Liver (tissue), 9 donors: Measurements from ENCODE around the gene IGHMBP2. TPM values are rescaled to one million over a fixed set of nuclear protein-coding genes. Genes with fewer than 3 reads are reported as not detected.

Experiments used
- DNase-seq: peaks from one replicate; pipeline ENCODE4 v3.0.0-alpha.2; 2017; ENCODE audit warnings: low spot score
- H3K27ac ChIP-seq, 2 donors: one replicate each; pipeline ENCODE4 v1.7.0; 2013; ENCODE audit warnings: inconsistent platforms in 2 of 2, low read length in 2 of 2, control low read depth in 1 of 2, low read depth in 1 of 2, mild to moderate bottlenecking in 1 of 2
- H3K27me3 ChIP-seq, 4 donors: one replicate each; pipeline versions ENCODE4 v1.6.1 to v1.7.0; 2013; ENCODE audit warnings: low read length in 3 of 4, inconsistent platforms in 1 of 4, mild to moderate bottlenecking in 1 of 4, moderate library complexity in 1 of 4; ENCODE audit not compliant: control insufficient read depth in 4 of 4, insufficient read depth in 4 of 4
- H3K36me3 ChIP-seq, 4 donors: one replicate each; pipeline versions ENCODE4 v1.6.1 to v1.7.0; 2013; ENCODE audit warnings: low read length in 3 of 4, mild to moderate bottlenecking in 3 of 4, low read depth in 1 of 4, moderate library complexity in 1 of 4; ENCODE audit not compliant: control insufficient read depth in 4 of 4, insufficient read depth in 3 of 4
- H3K4me1 ChIP-seq, 4 donors: one replicate each; pipeline versions ENCODE4 v1.6.1 to v1.7.0; 2013; ENCODE audit warnings: low read length in 3 of 4, mild to moderate bottlenecking in 3 of 4, moderate library complexity in 1 of 4; ENCODE audit not compliant: control insufficient read depth in 4 of 4, insufficient read depth in 4 of 4
- H3K4me3 ChIP-seq, 3 donors: one replicate each; pipeline versions ENCODE4 v1.6.1 to v1.7.0; 2013; ENCODE audit warnings: low read length in 3 of 3, control low read depth in 1 of 3, low read depth in 1 of 3, mild to moderate bottlenecking in 1 of 3
- H3K9ac ChIP-seq, 2 donors: one replicate each; pipeline ENCODE4 v1.7.0; 2013; ENCODE audit warnings: low read length in 2 of 2, mild to moderate bottlenecking in 2 of 2, moderate library complexity in 2 of 2, control low read depth in 1 of 2, low read depth in 1 of 2
- H3K9me3 ChIP-seq, 4 donors: one replicate each; pipeline versions ENCODE4 v1.6.1 to v1.7.0; 2013; ENCODE audit warnings: low read length in 3 of 4; ENCODE audit not compliant: control insufficient read depth in 4 of 4
- ATF3 ChIP-seq: IDR thresholded peaks from 2 replicates; pipeline ENCODE4 v1.6.1; 2016; ENCODE audit warnings: antibody characterized with exemption
- CTCF ChIP-seq: fragments of 150-350 bp; IDR thresholded peaks from 2 replicates; pipeline ENCODE4 v1.5.1; 2017; ENCODE audit warnings: improper control_type of control experiment, low read depth, low read length; ENCODE audit not compliant: missing input control
- EGR1 ChIP-seq, 2 donors: IDR thresholded peaks; 2 replicates each; pipeline ENCODE4 v1.6.1; 2016 to 2018; ENCODE audit warnings: antibody characterized with exemption in 2 of 2, low read depth in 2 of 2
- FOXA1 ChIP-seq: IDR thresholded peaks from 2 replicates; pipeline ENCODE4 v1.6.1; 2016; ENCODE audit warnings: antibody characterized with exemption
- FOXA2 ChIP-seq: IDR thresholded peaks from 2 replicates; pipeline ENCODE4 v1.6.1; 2016; ENCODE audit warnings: antibody characterized with exemption
- GABPA ChIP-seq, 2 donors: IDR thresholded peaks in 1 of 2; conservative IDR thresholded peaks in 1 of 2; 2 replicates each; pipeline ENCODE4 v1.6.1; 2016; ENCODE audit warnings: antibody characterized with exemption in 2 of 2, mild to moderate bottlenecking in 1 of 2, moderate library complexity in 1 of 2
- HNF4A ChIP-seq, 2 donors: conservative IDR thresholded peaks; 2 replicates each; pipeline ENCODE4 v1.6.1; 2016; ENCODE audit warnings: antibody characterized with exemption in 2 of 2, mild to moderate bottlenecking in 2 of 2
- HNF4G ChIP-seq: IDR thresholded peaks from 2 replicates; pipeline ENCODE4 v1.6.1; 2016; ENCODE audit warnings: antibody characterized with exemption
- JUND ChIP-seq, 2 donors: IDR thresholded peaks; 2 replicates each; pipeline ENCODE4 v1.6.1; 2016; ENCODE audit warnings: antibody characterized with exemption in 2 of 2
- MAX ChIP-seq: IDR thresholded peaks from 2 replicates; pipeline ENCODE4 v1.6.1; 2016; ENCODE audit warnings: antibody characterized with exemption
- NR2F2 ChIP-seq: IDR thresholded peaks from 2 replicates; pipeline ENCODE4 v1.6.1; 2016; ENCODE audit warnings: antibody characterized with exemption
- REST ChIP-seq: IDR thresholded peaks from 2 replicates; pipeline ENCODE4 v1.6.1; 2016; ENCODE audit warnings: antibody characterized with exemption, mild to moderate bottlenecking
- RXRA ChIP-seq, 2 donors: IDR thresholded peaks; 2 replicates each; pipeline ENCODE4 v1.6.1; 2017 to 2018; ENCODE audit warnings: antibody characterized with exemption in 2 of 2, mild to moderate bottlenecking in 1 of 2
- SP1 ChIP-seq: IDR thresholded peaks from 2 replicates; pipeline ENCODE4 v1.6.1; 2018; ENCODE audit warnings: antibody characterized with exemption, mild to moderate bottlenecking
- TAF1 ChIP-seq: conservative IDR thresholded peaks from 2 replicates; pipeline ENCODE4 v1.6.1; 2016; ENCODE audit warnings: antibody characterized with exemption, mild to moderate bottlenecking
- YY1 ChIP-seq: IDR thresholded peaks from 2 replicates; pipeline ENCODE4 v1.6.1; 2016; ENCODE audit warnings: antibody characterized with exemption, mild to moderate bottlenecking
- WGBS: extraction: QIAGEN DNeasy Blood & Tissue Kit; methylation state at CpG from one replicate; pipeline ENCODE4 v1.1.7; 2013; 5-methylcytosine and 5-hydroxymethylcytosine counted together
- polyA plus RNA-seq, 2 donors: library from polyadenylated mRNA; stranded (reverse) in 1 of 2; unstranded in 1 of 2; fragments of 200-250 nt in 1 of 2; fragments of >200 nt in 1 of 2; fragmentation: Nextera tagmentation in 1 of 2; extraction: Ambion mirVana in 1 of 2; gene quantifications; one replicate each; pipeline versions ENCODE4 v1.2.1 to v1.2.3, GENCODE V29; 2013 to 2015
- total RNA-seq, 2 donors: library from RNA; depleted of rRNA; stranded (reverse); fragments of >200 nt; gene quantifications; one replicate each; pipeline ENCODE4 v1.2.3, GENCODE V29; 2014
- donor health status: healthy.
- donor health status: healthy.
- donor health status: healthy.
- donor health status: healthy.
- donor health status: healthy.

IGHMBP2 gene
- total and polyA plus RNA-seq, 4 donors, result 5.7 to 14.0 (median 7.0) TPM

GRCh38 chr11:68929706-68930570 lies 26.2 kb downstream of the IGHMBP2 start:
- no peak overlapping the region for H3K27ac ChIP-seq
- no peak for DNase-seq
- WGBS, result 96% methylated on average over 20 of the region's 20 CpGs
- peaks cover 0 to 9% (median 4%) of the 10 kb centered on the region in 4 donors for H3K9me3 ChIP-seq
- no peak for TF ChIP-seq EGR1 (IDR thresholded peaks at IDR 0.05; ENCODE audit: low read depth in 2 of 2)
- TF ChIP-seq MAX, result no peak
- TF ChIP-seq REST, result no peak
- TF ChIP-seq FOXA2, result no peak
- no peak for TF ChIP-seq TAF1
- TF ChIP-seq SP1, result no peak
- TF ChIP-seq JUND (IDR thresholded peaks at IDR 0.05), result no peak
- TF ChIP-seq RXRA (IDR thresholded peaks at IDR 0.05), result no peak
- TF ChIP-seq NR2F2, result no peak
- no peak for TF ChIP-seq HNF4G
- no peak for TF ChIP-seq CTCF
- no peak for TF ChIP-seq GABPA (IDR thresholded peaks at IDR 0.05 in 1 of 2, conservative IDR thresholded peaks at IDR 0.05 in 1 of 2)
- TF ChIP-seq YY1, result no peak
- no peak for TF ChIP-seq ATF3
- no peak for TF ChIP-seq FOXA1
- TF ChIP-seq HNF4A (conservative IDR thresholded peaks at IDR 0.05), result no peak
- H3K9ac ChIP-seq, result no peak overlapping the region
- H3K36me3 ChIP-seq, result peaks cover 17 to 63% (median 31%) of the 10 kb centered on the region in 4 donors
- H3K4me3 ChIP-seq, result no peak overlapping the region
- H3K4me1 ChIP-seq, result no peaks in the 10 kb centered on the region
- H3K27me3 ChIP-seq, result no peaks in the 10 kb centered on the region
